GM12878 (cell line): ENCODE results near the gene ZNF443. TPM values are rescaled to one million over a fixed set of nuclear protein-coding genes. Genes with fewer than 3 reads are reported as not detected.

Source experiments
- ATF7 ChIP-seq: fragments of 450-650 bp; IDR thresholded peaks from 2 replicates; pipeline ENCODE4 v1.6.1; 2016; ENCODE audit warnings: low read depth, mild to moderate bottlenecking
- CHD2 ChIP-seq: IDR thresholded peaks from 2 replicates; pipeline ENCODE4 v1.6.1; 2011; ENCODE audit warnings: low read depth, low read length, improper control_type of control experiment, borderline replicate concordance
- CREM ChIP-seq: IDR thresholded peaks from 2 replicates; pipeline ENCODE4 v1.6.1; 2014; ENCODE audit warnings: antibody characterized with exemption, low read depth
- DPF2 ChIP-seq: fragments of 450-650 bp; IDR thresholded peaks from 2 replicates; pipeline ENCODE4 v1.6.1; 2017; ENCODE audit warnings: mild to moderate bottlenecking
- E4F1 ChIP-seq: fragments of 450-650 bp; IDR thresholded peaks from 2 replicates; pipeline ENCODE4 v1.6.1; 2018; ENCODE audit warnings: borderline replicate concordance, mild to moderate bottlenecking; ENCODE audit not compliant: partially characterized antibody
- GATAD2B ChIP-seq: fragments of 450-650 bp; conservative IDR thresholded peaks from 2 replicates; pipeline ENCODE4 v1.6.1; 2017; ENCODE audit warnings: low read depth, mild to moderate bottlenecking, moderate library complexity
- IKZF1 ChIP-seq: fragments of 450-650 bp; conservative IDR thresholded peaks from 2 replicates; pipeline ENCODE4 v1.6.1; 2017; ENCODE audit warnings: antibody characterized with exemption, mild to moderate bottlenecking
- KLF5 ChIP-seq: fragments of 450-650 bp; IDR thresholded peaks from 2 replicates; pipeline ENCODE4 v1.6.1; 2014; ENCODE audit warnings: mild to moderate bottlenecking; ENCODE audit not compliant: partially characterized antibody
- MEF2B ChIP-seq: fragments of 450-650 bp; IDR thresholded peaks from 2 replicates; pipeline ENCODE4 v1.6.1; 2018; ENCODE audit warnings: mild to moderate bottlenecking, moderate library complexity; ENCODE audit not compliant: partially characterized antibody, poor library complexity, severe bottlenecking
- NRF1 ChIP-seq: conservative IDR thresholded peaks from 2 replicates; pipeline ENCODE4 v1.6.1; 2011; ENCODE audit warnings: mild to moderate bottlenecking, low read depth, low read length, improper control_type of control experiment
- PKNOX1 ChIP-seq: fragments of 450-650 bp; IDR thresholded peaks from 2 replicates; pipeline ENCODE4 v1.6.1; 2016; ENCODE audit warnings: mild to moderate bottlenecking
- RCOR1 ChIP-seq: conservative IDR thresholded peaks from 2 replicates; pipeline ENCODE4 v1.6.1; 2012; ENCODE audit warnings: low read depth, low read length, improper control_type of control experiment
- SMAD1 ChIP-seq: fragments of 450-650 bp; IDR thresholded peaks from 2 replicates; pipeline ENCODE4 v1.6.1; 2018; ENCODE audit warnings: mild to moderate bottlenecking, low read depth; ENCODE audit not compliant: partially characterized antibody
- SUPT20H ChIP-seq: IDR thresholded peaks from 2 replicates; pipeline ENCODE4 v1.6.1; 2011; ENCODE audit warnings: low read depth, mild to moderate bottlenecking, low read length, moderate library complexity, borderline replicate concordance; ENCODE audit not compliant: control insufficient read depth
- ZNF217 ChIP-seq: fragments of 450-650 bp; IDR thresholded peaks from 2 replicates; pipeline ENCODE4 v1.6.1; 2017; ENCODE audit warnings: antibody characterized with exemption, mild to moderate bottlenecking
- ZSCAN29 ChIP-seq: fragments of 450-650 bp; IDR thresholded peaks from 2 replicates; pipeline ENCODE4 v1.6.1; 2017; ENCODE audit warnings: mild to moderate bottlenecking, moderate library complexity
- polyA plus RNA-seq, 11 experiments: library from polyadenylated mRNA; depleted of rRNA in 4 of 11; unstranded in 6 of 11; stranded (reverse) in 5 of 11; fragments of >200 nt; fragmentation: Nextera tagmentation in 4 of 11; fragmentation: Illumina TruSeq in 1 of 11; extraction: Ambion mirVana in 4 of 11; extraction: Trizol in 1 of 11; gene quantifications; 1 replicate in 1 of 11; 2 replicates in 10 of 11; pipeline versions ENCODE4 v1.2.1 to v1.2.3, GENCODE V29; 2011 to 2016; ENCODE audit warnings: inconsistent platforms in 2 of 11, missing spikeins in 2 of 11, low read depth in 1 of 11
- total RNA-seq, 4 experiments: library from RNA; depleted of rRNA in 3 of 4; stranded (reverse); fragments of >200 nt in 3 of 4; fragmentation: Illumina TruSeq in 1 of 4; extraction: Trizol in 1 of 4; gene quantifications; 2 replicates each; pipeline versions ENCODE4 v1.2.1 to v1.2.3, GENCODE V29; 2013 to 2021
- TF ChIP-seq, protein P1 (sequence below): fragments of 450-650 bp; IDR thresholded peaks from 2 replicates; pipeline ENCODE4 v1.6.1; 2017; ENCODE audit warnings: mild to moderate bottlenecking, moderate library complexity
- TF ChIP-seq, protein P2 (sequence below): fragments of 450-650 bp; IDR thresholded peaks from 2 replicates; pipeline ENCODE4 v1.6.1; 2016; ENCODE audit warnings: mild to moderate bottlenecking, moderate library complexity, borderline replicate concordance

The ZNF443 gene
- total and polyA plus RNA-seq, 10 of the 15 experiments (the other 5 are each of a cell fraction or from before 2014, with no cell fraction given) = 2.1 to 9.1 (median 3.9) TPM

DNA sequence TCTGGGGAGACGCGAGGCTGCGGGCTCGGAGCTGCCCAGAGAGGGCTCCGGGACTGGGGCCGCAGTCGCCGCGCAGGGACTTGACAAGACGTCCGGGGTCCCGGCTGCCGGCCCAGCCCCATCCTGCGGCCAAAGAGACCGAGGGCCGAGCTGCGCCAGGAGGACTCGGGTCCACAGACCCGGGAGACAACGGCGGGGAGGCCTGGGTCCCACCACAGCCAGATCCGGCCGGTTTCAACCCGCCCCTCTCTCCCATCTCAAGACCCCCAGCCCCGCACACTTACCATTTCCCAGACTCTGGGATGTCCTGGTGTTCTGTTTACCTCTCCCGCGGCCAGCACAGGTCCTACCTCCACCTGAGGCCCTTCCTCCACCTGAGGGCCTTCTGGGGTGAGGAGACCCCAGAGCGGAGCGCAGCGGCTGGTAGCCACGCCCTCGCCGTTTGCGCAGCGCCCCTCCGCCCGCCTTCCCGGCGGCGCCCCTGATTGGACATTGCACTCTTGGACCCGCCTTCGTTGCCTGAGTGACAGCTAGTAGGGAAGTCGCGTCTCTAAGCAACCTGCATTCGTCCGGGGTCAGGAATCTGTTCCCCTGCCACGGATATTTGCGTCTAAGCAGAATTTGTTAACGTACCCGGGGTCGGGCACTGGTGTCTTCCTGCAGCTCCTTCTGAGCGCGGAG, 43.7 kb upstream of the ZNF443 start, which contains the start of gene ZNF709 (continued):
- TF ChIP-seq, protein P1, sequence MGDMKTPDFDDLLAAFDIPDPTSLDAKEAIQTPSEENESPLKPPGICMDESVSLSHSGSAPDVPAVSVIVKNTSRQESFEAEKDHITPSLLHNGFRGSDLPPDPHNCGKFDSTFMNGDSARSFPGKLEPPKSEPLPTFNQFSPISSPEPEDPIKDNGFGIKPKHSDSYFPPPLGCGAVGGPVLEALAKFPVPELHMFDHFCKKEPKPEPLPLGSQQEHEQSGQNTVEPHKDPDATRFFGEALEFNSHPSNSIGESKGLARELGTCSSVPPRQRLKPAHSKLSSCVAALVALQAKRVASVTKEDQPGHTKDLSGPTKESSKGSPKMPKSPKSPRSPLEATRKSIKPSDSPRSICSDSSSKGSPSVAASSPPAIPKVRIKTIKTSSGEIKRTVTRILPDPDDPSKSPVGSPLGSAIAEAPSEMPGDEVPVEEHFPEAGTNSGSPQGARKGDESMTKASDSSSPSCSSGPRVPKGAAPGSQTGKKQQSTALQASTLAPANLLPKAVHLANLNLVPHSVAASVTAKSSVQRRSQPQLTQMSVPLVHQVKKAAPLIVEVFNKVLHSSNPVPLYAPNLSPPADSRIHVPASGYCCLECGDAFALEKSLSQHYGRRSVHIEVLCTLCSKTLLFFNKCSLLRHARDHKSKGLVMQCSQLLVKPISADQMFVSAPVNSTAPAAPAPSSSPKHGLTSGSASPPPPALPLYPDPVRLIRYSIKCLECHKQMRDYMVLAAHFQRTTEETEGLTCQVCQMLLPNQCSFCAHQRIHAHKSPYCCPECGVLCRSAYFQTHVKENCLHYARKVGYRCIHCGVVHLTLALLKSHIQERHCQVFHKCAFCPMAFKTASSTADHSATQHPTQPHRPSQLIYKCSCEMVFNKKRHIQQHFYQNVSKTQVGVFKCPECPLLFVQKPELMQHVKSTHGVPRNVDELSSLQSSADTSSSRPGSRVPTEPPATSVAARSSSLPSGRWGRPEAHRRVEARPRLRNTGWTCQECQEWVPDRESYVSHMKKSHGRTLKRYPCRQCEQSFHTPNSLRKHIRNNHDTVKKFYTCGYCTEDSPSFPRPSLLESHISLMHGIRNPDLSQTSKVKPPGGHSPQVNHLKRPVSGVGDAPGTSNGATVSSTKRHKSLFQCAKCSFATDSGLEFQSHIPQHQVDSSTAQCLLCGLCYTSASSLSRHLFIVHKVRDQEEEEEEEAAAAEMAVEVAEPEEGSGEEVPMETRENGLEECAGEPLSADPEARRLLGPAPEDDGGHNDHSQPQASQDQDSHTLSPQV = no peak
- no peak for TF ChIP-seq KLF5
- peak; percentile 92 for TF ChIP-seq DPF2
- TF ChIP-seq IKZF1 = peak; percentile 16; the same call in 1 of the 2 replicates
- TF ChIP-seq MEF2B = peak; percentile 61
- TF ChIP-seq GATAD2B = peak; percentile 74
- TF ChIP-seq, protein P2, sequence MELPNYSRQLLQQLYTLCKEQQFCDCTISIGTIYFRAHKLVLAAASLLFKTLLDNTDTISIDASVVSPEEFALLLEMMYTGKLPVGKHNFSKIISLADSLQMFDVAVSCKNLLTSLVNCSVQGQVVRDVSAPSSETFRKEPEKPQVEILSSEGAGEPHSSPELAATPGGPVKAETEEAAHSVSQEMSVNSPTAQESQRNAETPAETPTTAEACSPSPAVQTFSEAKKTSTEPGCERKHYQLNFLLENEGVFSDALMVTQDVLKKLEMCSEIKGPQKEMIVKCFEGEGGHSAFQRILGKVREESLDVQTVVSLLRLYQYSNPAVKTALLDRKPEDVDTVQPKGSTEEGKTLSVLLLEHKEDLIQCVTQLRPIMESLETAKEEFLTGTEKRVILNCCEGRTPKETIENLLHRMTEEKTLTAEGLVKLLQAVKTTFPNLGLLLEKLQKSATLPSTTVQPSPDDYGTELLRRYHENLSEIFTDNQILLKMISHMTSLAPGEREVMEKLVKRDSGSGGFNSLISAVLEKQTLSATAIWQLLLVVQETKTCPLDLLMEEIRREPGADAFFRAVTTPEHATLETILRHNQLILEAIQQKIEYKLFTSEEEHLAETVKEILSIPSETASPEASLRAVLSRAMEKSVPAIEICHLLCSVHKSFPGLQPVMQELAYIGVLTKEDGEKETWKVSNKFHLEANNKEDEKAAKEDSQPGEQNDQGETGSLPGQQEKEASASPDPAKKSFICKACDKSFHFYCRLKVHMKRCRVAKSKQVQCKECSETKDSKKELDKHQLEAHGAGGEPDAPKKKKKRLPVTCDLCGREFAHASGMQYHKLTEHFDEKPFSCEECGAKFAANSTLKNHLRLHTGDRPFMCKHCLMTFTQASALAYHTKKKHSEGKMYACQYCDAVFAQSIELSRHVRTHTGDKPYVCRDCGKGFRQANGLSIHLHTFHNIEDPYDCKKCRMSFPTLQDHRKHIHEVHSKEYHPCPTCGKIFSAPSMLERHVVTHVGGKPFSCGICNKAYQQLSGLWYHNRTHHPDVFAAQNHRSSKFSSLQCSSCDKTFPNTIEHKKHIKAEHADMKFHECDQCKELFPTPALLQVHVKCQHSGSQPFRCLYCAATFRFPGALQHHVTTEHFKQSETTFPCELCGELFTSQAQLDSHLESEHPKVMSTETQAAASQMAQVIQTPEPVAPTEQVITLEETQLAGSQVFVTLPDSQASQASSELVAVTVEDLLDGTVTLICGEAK = no peak
- TF ChIP-seq SMAD1 = no peak
- peak; percentile 74; the same call in 1 of the 2 replicates for TF ChIP-seq ZSCAN29
- 0 out of 2 replicates have a peak, but pooled peaks have one; percentile 13 for TF ChIP-seq NRF1
- no peak for TF ChIP-seq ZNF217
- TF ChIP-seq SUPT20H = no peak
- TF ChIP-seq CHD2 = peak; percentile 68; the same call in 1 of the 2 replicates
- TF ChIP-seq E4F1 = no peak
- TF ChIP-seq CREM = peak; percentile 45; the same call in 1 of the 2 replicates
- TF ChIP-seq PKNOX1 = peak; percentile 99
- TF ChIP-seq ATF7 = no peak
- no peak for TF ChIP-seq RCOR1
